EL (cell line): ENCODE data around the gene FNBP1.

ENCODE experiments used
- DNase-seq: peaks from one replicate; pipeline ENCODE4 v3.0.0-alpha.2; 2016

The FNBP1 gene

GRCh38 chr9:129888293-129889121 lies 154.5 kb downstream of the FNBP1 start:
- DNase-seq = no peak

- peak; percentile 45 for DNase-seq
Measured at GRCh38 chr9:129887334-129888292, 155.4 kb downstream of the FNBP1 start.

- no peak for DNase-seq
Measured at GRCh38 chr9:129886226-129887174, 156.5 kb downstream of the FNBP1 start.

DNA sequence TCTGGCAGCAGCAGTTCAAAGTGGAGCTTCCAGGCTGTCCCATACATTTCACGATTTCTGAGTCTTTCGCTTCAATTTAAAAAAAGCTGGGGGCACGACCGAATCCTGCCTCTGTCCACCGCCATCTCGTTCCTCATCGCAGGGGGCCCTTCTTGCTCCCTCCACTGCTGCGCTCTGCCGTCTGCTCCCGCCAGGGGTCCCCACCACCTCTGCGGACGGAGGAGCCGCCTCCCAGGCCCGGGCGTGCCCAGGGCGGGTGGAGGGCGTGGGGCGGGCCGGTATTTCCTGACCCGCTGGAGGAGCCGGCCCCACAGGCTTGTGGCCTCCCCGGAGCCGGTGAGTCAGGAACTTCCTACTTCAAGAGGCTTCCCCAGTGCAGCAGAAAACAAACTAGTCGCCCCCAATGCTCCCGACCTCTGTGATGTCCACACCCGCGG lies 157.3 kb downstream of the FNBP1 start:
- DNase-seq = peak; percentile 95

DNA sequence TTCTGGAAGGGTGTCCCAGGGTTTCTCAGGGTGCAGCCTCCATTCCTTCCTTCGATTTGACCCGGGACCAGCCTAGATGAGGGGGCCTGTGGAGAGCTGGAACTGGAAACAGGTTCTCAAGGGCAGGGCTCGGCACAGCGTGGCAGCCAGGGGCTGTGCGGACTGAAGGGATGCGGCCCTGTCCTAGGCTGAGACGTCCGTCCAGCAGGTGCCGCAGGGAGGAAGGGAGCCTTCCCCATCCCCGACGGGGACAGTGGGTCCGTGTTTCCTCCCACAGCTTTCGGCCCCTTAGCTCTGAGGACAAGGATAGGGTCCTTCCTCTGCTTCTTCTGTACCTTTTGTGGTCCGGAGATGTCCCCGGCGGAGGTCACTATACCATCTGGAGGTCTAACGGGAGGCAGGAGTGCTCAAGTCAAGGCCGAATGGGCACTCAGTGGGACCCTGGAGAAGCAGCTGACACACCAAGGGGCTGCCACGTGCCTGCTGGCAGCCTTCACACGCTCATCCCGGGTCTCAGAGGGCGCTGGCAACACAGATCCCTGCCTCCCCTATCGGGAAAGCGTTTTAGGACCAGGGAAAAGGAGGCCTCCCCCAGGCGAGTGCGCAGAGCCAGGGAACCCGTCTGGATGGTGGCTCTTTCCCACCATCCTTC lies 157.8 kb downstream of the FNBP1 start:
- peak; percentile 29 for DNase-seq

- peak; percentile 91 for DNase-seq
Measured at GRCh38 chr9:129884220-129885017, 158.6 kb downstream of the FNBP1 start.

DNA sequence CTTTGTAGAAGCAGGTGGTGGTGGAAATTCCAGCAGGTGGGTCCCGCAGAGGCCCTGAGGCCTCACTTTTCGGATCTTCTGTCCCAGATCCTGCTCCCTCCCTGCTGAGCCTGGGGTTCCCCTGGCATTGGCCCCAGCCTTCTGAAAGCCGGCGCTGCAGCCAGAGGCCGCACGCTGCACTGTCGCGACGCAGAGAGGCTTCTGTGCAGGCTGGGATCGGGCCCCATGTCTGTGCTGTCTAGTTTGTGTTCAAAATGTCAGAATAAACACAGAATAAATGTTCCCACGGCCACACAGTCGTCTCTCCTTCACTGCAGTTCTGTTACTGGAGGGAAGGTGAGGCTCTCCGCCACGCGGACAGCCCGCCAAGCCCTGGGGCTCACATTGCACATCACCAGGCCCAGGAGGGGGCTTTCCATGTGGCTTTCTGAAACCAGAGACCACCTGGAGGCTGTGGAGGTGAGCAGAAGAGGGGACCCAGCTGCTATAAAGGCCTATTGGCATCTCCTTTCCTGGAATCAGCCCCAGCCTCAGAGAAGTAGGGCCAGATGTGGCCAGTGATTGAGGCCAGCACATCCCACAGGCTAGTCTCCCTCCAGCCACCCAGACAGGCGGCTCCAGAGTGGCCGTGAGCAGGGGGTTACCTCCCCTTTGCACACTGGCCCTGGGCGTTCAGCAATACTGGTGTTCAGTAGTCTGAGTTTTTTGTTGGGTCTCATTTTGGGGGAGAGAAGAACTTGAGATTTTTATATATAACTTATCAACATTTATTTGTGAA lies 161.3 kb downstream of the FNBP1 start:
- DNase-seq = no peak

- DNase-seq = no peak
Measured at GRCh38 chr9:129880654-129881546, 162.1 kb downstream of the FNBP1 start.

- DNase-seq = no peak
Measured at GRCh38 chr9:129879991-129880653, 162.9 kb downstream of the FNBP1 start.

- no peak for DNase-seq
Measured at GRCh38 chr9:129879103-129879699, 163.8 kb downstream of the FNBP1 start.

DNA sequence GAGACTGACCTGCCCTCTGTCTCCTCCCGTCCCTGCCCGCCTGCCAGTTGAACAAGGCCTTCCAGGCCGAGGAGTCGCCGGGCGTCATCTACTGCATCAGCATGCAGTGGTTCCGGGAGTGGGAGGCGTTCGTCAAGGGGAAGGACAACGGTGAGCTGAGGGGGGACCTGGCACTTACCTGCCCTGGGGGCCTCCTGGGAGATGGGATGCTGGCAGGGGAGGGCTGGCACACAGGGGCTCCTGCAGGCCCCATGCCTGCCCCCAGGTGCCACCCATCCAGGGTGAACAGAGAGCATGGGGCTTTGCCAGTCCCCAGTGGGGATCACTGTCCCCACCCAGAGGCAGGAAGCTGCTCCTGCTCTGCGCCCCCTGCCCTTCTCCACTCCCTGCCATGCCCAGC lies 164.7 kb downstream of the FNBP1 start:
- no peak for DNase-seq

GRCh38 chr9:129876815-129877214 lies 166.2 kb downstream of the FNBP1 start:
- DNase-seq = no peak

DNA sequence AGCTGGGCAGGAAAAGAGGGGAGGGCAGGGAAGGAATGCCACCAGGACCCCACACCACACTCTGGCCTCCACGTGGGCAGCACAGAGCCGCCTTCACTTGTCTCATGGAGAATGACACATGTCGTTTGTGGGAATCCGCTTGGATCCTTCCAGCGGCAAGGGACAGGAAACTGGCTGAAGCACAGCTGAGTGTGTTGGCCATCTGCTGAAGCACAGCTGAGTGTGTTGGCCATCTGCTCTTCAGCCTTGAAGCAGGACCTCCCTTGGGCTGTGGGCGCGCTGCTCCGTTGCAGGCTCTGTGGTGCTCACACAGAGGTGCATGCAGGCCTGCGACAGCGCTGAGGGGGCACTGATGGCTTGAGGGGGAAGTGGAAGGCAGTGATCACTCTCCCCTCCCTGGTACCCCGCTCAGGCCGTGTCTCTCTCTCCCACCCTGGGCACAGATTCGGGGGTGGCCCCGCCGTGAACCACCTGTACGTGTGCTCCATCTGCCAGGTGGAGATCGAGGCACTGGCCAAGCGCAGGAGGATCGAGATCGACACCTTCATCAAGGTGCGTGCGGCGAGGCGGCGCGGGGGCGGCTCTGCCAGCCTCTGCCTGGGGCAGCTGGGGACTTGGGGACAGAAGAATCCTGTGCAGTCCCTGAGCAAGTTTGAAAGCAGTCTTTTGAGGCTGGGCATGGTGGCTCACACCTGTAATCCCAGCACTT lies 167.1 kb downstream of the FNBP1 start:
- no peak for DNase-seq

DNA sequence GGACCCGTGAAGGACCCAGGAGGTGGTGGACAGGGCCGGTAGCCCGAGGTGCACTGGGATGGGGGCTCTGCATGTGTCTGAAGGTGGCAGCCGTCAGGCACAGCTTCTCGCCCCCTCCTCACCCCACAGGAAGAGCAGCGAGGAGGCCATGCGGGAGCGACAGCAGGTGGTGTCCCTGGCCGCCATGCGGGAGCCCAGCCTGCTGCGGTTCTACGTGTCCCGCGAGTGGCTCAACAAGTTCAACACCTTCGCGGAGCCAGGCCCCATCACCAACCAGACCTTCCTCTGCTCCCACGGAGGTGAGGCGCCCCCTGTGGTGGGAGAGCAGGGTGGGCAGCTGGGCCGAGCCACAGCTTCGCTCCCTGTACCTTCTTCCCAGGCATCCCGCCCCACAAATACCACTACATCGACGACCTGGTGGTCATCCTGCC lies 167.8 kb downstream of the FNBP1 start:
- DNase-seq = no peak

- no peak for DNase-seq
Measured at GRCh38 chr9:129874261-129875101, 168.5 kb downstream of the FNBP1 start.

DNA sequence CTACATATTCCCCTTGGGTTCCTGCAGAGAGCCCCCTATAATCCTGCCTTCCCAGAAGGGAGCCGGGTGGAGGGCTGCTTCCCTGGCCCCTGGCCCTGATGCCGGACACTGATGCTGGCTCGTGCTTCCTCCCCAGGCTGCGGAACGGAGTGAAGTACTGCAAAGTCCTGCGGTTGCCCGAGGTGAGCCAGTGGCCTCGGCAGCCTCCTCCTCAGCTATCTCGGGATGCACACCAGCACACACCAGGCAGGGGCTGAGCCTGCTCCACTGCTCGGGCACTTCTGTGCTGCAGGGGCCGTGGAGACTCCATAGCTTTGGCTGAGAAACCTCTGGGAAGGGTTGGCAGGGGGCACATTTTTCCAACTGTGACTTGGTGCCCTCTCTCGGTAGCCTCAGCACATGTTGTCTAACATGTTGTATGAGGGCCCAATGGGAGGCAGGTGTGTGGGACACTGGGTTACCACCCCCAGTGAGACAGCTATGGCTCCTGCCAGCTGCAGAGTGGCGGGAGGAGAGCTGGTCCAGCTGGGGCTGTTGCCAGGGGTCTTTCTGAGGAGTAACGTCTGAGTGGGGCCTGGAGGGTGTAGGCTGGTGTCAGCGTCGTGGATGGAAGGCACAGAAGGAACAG lies 169.3 kb downstream of the FNBP1 start:
- no peak for DNase-seq
